GM21423 (cell line): Measurements from ENCODE around the gene DNMT3A.

ENCODE experiments used
- ATAC-seq: cut with Tn5 transposase; IDR thresholded peaks from one replicate; pipeline ENCODE4 v1.9.1; 2021; ENCODE audit warnings: mild to moderate bottlenecking, moderate library complexity; ENCODE audit not compliant: unreplicated experiment

The DNMT3A gene

GRCh38 chr2:25307949-25308557 is 33.7 kb downstream of the DNMT3A start:
- ATAC-seq = no peak

DNA sequence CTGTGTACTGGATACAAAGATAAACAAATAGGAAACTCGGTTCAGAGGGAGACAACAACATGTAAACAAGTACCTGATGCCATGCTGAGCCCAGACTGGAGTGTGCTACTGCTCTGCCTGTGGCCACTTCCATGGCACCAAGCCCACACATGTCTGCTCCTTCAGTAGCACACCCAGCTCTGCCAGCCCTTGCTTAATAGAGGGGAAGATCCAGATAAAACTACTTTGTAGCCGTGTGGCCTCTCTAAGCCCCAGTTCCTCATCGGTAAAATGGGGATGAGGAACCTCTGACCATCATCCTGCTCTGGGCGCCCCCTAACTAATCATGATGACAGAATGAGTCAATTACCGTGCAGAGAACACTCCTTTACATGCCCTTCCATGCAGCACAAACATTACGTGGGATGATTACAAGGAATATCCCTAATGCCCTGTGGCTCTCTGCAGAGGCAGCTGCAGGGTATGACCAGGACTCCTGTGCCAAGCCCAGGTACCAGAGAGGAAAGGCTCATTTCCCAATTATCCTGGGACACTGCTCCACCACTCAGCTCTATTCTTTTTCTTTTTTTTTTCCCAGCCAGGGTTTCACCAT is 34.9 kb downstream of the DNMT3A start:
- no peak for ATAC-seq

- no peak for ATAC-seq
Measured at GRCh38 chr2:25305775-25306174, 36.0 kb downstream of the DNMT3A start.

- ATAC-seq = no peak
Measured at GRCh38 chr2:25304826-25305596, 36.7 kb downstream of the DNMT3A start.

DNA sequence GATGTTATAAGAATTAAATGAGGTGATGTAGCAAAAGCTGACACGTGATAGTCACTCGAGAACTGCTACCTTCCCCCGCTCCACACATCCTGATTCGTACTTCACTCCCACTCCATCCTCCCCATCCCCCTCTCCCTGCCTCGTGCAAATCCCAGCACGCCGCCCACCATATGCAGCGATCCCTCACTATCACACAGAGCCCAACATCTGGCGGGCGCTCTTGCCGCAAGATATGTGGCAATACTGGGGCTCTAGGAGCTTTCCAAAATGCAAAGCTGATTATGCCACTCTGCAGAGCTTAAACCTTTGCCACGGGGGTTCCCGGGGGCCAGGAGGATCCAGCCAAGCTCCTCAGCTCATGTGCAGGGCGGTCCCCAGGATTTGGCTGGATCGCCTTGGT is 37.4 kb downstream of the DNMT3A start:
- ATAC-seq = no peak

DNA sequence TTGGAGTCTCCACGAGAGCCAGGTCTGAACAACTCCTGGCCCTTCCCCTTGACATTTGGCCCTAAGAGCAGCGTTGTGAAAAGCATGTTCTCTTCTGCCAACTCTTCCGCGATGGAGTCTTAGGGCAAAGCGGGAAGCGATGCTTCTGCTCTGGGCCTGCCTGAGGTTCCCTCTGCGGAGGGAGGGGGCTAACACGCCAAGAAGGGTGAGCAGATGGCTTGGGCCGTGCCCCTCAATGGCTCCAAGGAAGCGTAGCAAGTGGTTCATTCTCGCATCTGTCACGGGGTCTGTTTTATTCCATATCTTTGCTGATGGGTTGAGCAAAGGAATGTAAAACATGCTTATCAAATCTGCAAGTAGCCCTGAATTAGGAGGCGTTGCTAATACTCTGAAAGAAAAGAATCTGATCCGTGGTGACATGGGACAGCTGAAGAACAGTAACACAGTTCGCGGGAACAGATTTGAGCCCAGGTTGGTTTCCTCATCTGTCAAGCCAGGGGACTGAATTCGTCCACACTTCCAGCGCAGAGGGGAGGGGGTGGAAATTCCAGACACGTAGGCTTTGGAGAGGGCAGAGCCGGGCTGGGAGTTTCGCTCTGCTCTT is 38.0 kb downstream of the DNMT3A start:
- no peak for ATAC-seq

- ATAC-seq = no peak
Measured at GRCh38 chr2:25302758-25303375, 38.9 kb downstream of the DNMT3A start.

- peak; percentile 91 for ATAC-seq
Measured at GRCh38 chr2:25301453-25302352, 40.0 kb downstream of the DNMT3A start.

GRCh38 chr2:25300001-25300400 is 41.7 kb downstream of the DNMT3A start:
- ATAC-seq = no peak

GRCh38 chr2:25298776-25299431 is 42.8 kb downstream of the DNMT3A start:
- ATAC-seq = no peak

- no peak for ATAC-seq
Measured at GRCh38 chr2:25297738-25298137, 44.0 kb downstream of the DNMT3A start.

- ATAC-seq = no peak
Measured at GRCh38 chr2:25295621-25296020, 46.1 kb downstream of the DNMT3A start.

DNA sequence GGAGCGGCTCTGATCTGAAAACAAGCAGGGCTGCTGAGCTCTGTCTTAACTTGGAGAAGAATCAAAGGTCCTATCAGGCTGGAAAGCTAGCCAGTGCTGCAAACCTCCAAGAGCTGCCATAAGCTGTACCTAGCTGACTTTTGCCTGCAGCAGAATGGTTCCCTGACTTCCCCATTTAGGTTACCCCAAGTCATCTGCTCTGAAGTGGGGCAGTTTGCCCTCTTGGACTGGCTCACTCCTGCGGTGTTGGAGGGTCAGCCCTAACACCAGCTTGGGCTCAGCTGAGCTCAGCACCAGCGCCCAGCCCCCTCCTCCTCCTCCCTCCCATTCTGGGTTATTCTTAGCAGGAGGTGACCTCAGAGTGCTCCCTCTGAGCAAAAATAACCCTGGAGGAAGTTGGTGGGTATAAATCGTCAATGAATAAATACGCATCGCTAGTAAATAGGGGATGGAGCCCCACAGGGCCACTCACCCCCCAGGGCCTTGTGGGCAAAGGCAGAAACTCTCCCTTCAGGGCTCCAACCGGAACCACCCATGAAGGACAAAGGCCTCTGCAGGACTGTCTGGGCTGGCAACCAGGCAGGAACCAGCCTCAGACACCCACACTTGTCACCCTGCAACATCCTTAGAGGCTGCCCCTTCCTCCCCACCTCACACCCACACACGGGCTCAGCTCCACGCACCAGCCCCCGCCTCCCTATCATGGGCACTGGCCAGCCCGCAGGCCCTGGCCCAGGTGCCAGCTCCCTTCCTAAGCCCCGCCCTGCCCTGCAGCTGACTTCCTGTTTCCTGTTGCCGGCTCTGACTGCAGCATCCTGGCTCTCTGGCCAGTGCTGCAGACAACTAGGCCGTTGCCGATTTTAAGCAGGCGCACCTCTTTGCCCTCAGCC is 46.9 kb downstream of the DNMT3A start:
- ATAC-seq = peak; percentile 81

DNA sequence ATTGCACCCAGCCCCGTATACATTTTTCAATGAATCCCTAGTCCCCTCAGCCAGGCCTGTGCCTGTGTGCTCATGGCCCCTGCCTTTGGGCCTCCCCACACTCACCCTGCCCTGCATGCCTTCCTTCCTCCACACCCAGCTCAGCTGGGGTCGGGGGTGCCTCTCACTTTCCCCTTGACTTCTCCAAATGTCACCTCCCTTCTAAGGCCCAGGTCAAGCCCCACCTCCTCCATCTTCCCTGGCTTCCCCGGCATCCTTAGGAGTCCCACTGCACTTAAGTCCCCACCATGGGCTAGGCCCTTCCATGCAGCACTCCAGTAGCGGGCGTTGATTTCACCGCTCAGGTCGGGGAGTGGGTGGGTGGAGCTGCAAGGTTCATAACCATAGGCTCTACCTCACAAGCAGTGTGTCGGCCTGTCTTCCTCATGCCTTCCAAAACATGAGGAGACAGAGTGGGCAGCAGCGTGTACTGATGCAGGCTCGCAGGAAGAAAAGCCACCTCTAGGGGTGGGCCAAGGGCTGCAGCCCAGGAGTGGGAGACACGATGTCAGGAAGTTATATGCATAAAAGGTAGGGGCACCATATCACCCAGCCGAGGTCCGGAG is 47.7 kb downstream of the DNMT3A start:
- ATAC-seq = no peak

DNA sequence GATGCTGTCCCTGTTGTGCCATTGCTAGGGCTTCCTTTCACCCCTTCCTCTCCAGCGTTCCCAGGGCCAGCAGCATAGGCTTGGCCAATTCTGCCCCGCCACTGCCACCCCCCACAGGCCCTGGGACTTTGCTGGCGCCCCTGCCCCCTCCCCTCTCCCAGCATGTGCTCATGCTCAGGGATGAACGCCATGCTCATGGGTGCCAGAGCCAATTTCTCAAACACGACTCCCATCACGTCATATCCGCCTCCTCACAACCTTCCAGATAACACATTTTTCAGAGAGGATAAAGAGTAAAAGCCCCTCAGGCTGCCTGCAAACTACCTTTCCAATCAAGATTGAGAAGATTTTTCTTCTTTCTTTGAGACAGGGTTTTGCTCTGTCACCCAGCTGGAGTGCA is 48.6 kb downstream of the DNMT3A start:
- ATAC-seq = no peak

GRCh38 chr2:25292408-25292807 is 49.3 kb downstream of the DNMT3A start:
- ATAC-seq = no peak

GRCh38 chr2:25290811-25291495 is 50.8 kb downstream of the DNMT3A start:
- no peak for ATAC-seq
